Keratinocyte (primary cell): Measurements from ENCODE around the gene FSTL1. TPM values are rescaled to one million over a fixed set of nuclear protein-coding genes. Genes with fewer than 3 reads are reported as not detected.

ENCODE experiments used
- DNase-seq: peaks from one replicate; pipeline ENCODE4 v3.0.0-alpha.2; 2011; ENCODE audit warnings: low read depth, missing footprints, low spot score
- FAIRE-seq: peaks from 2 replicates; lab custom pipeline; 2011; peaks lifted over from hg19 to GRCh38; lab: Jason Lieb, UNC
- H2AFZ ChIP-seq: 2 replicates; pipeline ENCODE4 v1.6.0; 2012; ENCODE audit warnings: low read length, control low read depth, inconsistent platforms; ENCODE audit not compliant: control insufficient read depth
- H3K27ac ChIP-seq: 2 replicates; pipeline ENCODE4 v1.5.1; 2011; ENCODE audit warnings: low read length; ENCODE audit not compliant: control insufficient read depth, insufficient read depth
- H3K27me3 ChIP-seq: 3 replicates; pipeline ENCODE4 v1.6.0; 2011; ENCODE audit warnings: low read length; ENCODE audit not compliant: control insufficient read depth, insufficient read depth; ENCODE audit errors: extremely low read depth
- H3K36me3 ChIP-seq, 2 experiments: 2 replicates in 1 of 2; 3 replicates in 1 of 2; pipeline ENCODE4 v1.5.1; 2011; ENCODE audit warnings: low read length in 2 of 2, mild to moderate bottlenecking in 1 of 2; ENCODE audit not compliant: control insufficient read depth in 2 of 2, insufficient read depth in 2 of 2; ENCODE audit errors: extremely low read depth in 1 of 2
- H3K4me1 ChIP-seq: 3 replicates; pipeline ENCODE4 v1.5.1; 2011; ENCODE audit warnings: low read length; ENCODE audit not compliant: control insufficient read depth, insufficient read depth; ENCODE audit errors: extremely low read depth
- H3K4me2 ChIP-seq: 3 replicates; pipeline ENCODE4 v1.6.0; 2011; ENCODE audit warnings: low read depth, low read length; ENCODE audit not compliant: control insufficient read depth, insufficient read depth; ENCODE audit errors: extremely low read depth
- H3K4me3 ChIP-seq, 3 experiments: fragments of 200-600 bp in 1 of 3; sonication (generic) in 1 of 3; 2 replicates in 2 of 3; 3 replicates in 1 of 3; pipeline ENCODE4 v1.5.1; 2011 to 2016; ENCODE audit warnings: low read length in 3 of 3, mild to moderate bottlenecking in 3 of 3, control low read depth in 2 of 3, inconsistent platforms in 1 of 3, low read depth in 1 of 3, mixed read lengths in 1 of 3, mixed run types in 1 of 3, moderate library complexity in 1 of 3; ENCODE audit not compliant: control insufficient read depth in 2 of 3, insufficient read depth in 2 of 3; ENCODE audit errors: extremely low read depth in 1 of 3
- H3K79me2 ChIP-seq: 2 replicates; pipeline ENCODE4 v1.6.0; 2012; ENCODE audit warnings: low read length; ENCODE audit not compliant: control insufficient read depth, insufficient read depth
- H3K9ac ChIP-seq: 3 replicates; pipeline ENCODE4 v1.6.0; 2011; ENCODE audit warnings: low read length; ENCODE audit not compliant: control insufficient read depth, insufficient read depth; ENCODE audit errors: extremely low read depth
- H3K9me1 ChIP-seq: 3 replicates; pipeline ENCODE4 v1.6.0; 2011; ENCODE audit warnings: low read length; ENCODE audit not compliant: control insufficient read depth, insufficient read depth; ENCODE audit errors: extremely low read depth
- H3K9me3 ChIP-seq: 2 replicates; pipeline ENCODE4 v1.5.1; 2012; ENCODE audit warnings: low read depth, low read length; ENCODE audit not compliant: control insufficient read depth
- H4K20me1 ChIP-seq: 3 replicates; pipeline ENCODE4 v1.6.0; 2011; ENCODE audit warnings: low read length; ENCODE audit not compliant: control insufficient read depth, insufficient read depth; ENCODE audit errors: extremely low read depth
- CTCF ChIP-seq, 3 experiments: IDR thresholded peaks in 1 of 3; conservative IDR thresholded peaks in 1 of 3; optimal IDR thresholded peaks in 1 of 3; 2 replicates in 2 of 3; 3 replicates in 1 of 3; pipeline versions ENCODE3 to v1.5.1; 2011; ENCODE audit warnings: low read length in 3 of 3, mild to moderate bottlenecking in 3 of 3, moderate library complexity in 2 of 3, control low read depth in 1 of 3, inconsistent platforms in 1 of 3; ENCODE audit not compliant: insufficient read depth in 2 of 3; ENCODE audit errors: extremely low read depth in 1 of 3
- EZH2 ChIP-seq: IDR thresholded peaks from one replicate; pipeline ENCODE4 v1.6.1; 2012; ENCODE audit warnings: inconsistent platforms, mild to moderate bottlenecking, low read length, moderate library complexity
- dilution Hi-C: fragments of 300-500 bp; cut with MboI; formaldehyde crosslinking; loops from one replicate; pipeline ENCODE4 v1.7.0; 2020; ENCODE audit warnings: low sequenced_read_pairs; ENCODE audit not compliant: extremely low pct_ligation_motif_present
- polyA plus RNA-seq, 5 experiments: library from polyadenylated mRNA; depleted of rRNA in 3 of 5; stranded (reverse) in 3 of 5; stranded (forward) in 1 of 5; unstranded in 1 of 5; fragments of >200 nt; gene quantifications; 1 replicate in 1 of 5; 2 replicates in 3 of 5; 3 replicates in 1 of 5; pipeline versions ENCODE4 v1.2.1 to v1.2.3, GENCODE V29; 2011 to 2012; ENCODE audit warnings: missing spikeins in 2 of 5, low read depth in 1 of 5, low replicate concordance in 1 of 5

Gene FSTL1
- polyA plus RNA-seq, 1 donor (not counting 4 experiments of a cell fraction or from before 2014, with no cell fraction given): 59.0 TPM

- no peaks in the 10 kb centered on the region for H3K36me3 ChIP-seq
- no peak for FAIRE-seq
- H3K9me1 ChIP-seq: no peaks in the 10 kb centered on the region
- H3K9ac ChIP-seq: no peak overlapping the region
- no peaks in the 10 kb centered on the region for H3K27me3 ChIP-seq
- no peaks in the 10 kb centered on the region for H3K9me3 ChIP-seq
- no peak overlapping the region for H2AFZ ChIP-seq
- no peak overlapping the region for H3K4me3 ChIP-seq
- DNase-seq: no peak
- H3K79me2 ChIP-seq: no peaks in the 10 kb centered on the region
- no peak overlapping the region for H3K4me2 ChIP-seq
- peaks cover 22% of the 10 kb centered on the region for H3K4me1 ChIP-seq
- TF ChIP-seq CTCF (optimal IDR thresholded peaks at IDR 0.05 in 1 of 3, IDR thresholded peaks at IDR 0.05 in 1 of 3, conservative IDR thresholded peaks at IDR 0.05 in 1 of 3; ENCODE audit: extremely low read depth in 1 of 3, insufficient read depth in 2 of 3, low read length in 3 of 3) (no peak), EZH2 (no peak)
- no peaks in the 10 kb centered on the region for H4K20me1 ChIP-seq
- dilution Hi-C loops: no loop called here
- no peak overlapping the region for H3K27ac ChIP-seq
These were observed 29.8 kb downstream of the FSTL1 start for GRCh38 chr3:120420928-120421551.

- no peak for FAIRE-seq
These were observed 30.4 kb downstream of the FSTL1 start for GRCh38 chr3:120420360-120420759.

More at GRCh38 chr3:120420360-120420759, 30.4 kb downstream of the FSTL1 start:
- Histone ChIP-seq H3K9ac (no peak overlapping the region), H3K27ac (no peak overlapping the region), H3K4me1 (peaks cover 22% of the 10 kb centered on the region), H2AFZ (no peak overlapping the region), H3K36me3 (no peaks in the 10 kb centered on the region), H3K9me1 (no peaks in the 10 kb centered on the region), H3K9me3 (no peaks in the 10 kb centered on the region), H3K27me3 (no peaks in the 10 kb centered on the region), H3K79me2 (no peaks in the 10 kb centered on the region), H3K4me3 (no peak overlapping the region), H4K20me1 (no peaks in the 10 kb centered on the region), H3K4me2 (no peak overlapping the region)
- DNase-seq: no peak
- dilution Hi-C loops: no loop called here
- no peak for TF ChIP-seq CTCF (optimal IDR thresholded peaks at IDR 0.05 in 1 of 3, IDR thresholded peaks at IDR 0.05 in 1 of 3, conservative IDR thresholded peaks at IDR 0.05 in 1 of 3; ENCODE audit: extremely low read depth in 1 of 3, insufficient read depth in 2 of 3, low read length in 3 of 3)
- TF ChIP-seq EZH2: no peak
